ENCODE data around the gene WHRN. TPM values are rescaled to one million over a fixed set of nuclear protein-coding genes. Genes with fewer than 3 reads are reported as not detected.
A peak's percentile ranks its signal among the peaks of the same experiment; 100 is the strongest.

WHRN gene
- total RNA-seq, 2 donors from 2014 or later, result 18.2 to 32.6 TPM

DNA sequence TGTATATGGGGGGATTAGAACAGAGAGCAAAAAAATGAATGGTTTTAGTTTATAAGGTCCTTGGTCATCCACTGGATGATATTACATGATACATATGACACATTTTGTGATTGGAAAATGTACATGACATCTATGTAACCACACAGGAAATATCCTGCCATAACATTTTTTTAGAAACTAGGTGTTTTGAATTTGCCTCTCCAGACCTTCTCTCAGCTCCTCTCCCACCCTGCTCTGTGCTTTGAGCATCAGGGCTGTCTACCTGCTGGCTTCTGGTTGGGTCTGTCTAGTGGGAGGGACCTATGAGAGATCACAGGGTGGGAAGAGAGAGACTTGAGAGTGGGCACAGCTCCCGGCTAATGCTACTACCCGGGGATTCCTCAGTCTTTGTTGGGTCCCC lies 141.8 kb downstream of the WHRN start:
- peak overlapping the region; percentile 71 for H3K4me3 Mint-ChIP-seq
- H3K4me1 Mint-ChIP-seq, result peaks cover 64% of the 10 kb centered on the region
- H3K27ac Mint-ChIP-seq, result peak overlapping the region; percentile 96
- no peaks in the 10 kb centered on the region for H3K27me3 Mint-ChIP-seq
- H3K36me3 Mint-ChIP-seq (ENCODE audit: low read depth), result peaks cover 10% of the 10 kb centered on the region
- DNase-seq (no peak), ATAC-seq (peak; percentile 46)
- no peaks in the 10 kb centered on the region for H3K9me3 ChIP-seq (ENCODE audit: control insufficient read depth, low read length, poor library complexity, severe bottlenecking)

DNA sequence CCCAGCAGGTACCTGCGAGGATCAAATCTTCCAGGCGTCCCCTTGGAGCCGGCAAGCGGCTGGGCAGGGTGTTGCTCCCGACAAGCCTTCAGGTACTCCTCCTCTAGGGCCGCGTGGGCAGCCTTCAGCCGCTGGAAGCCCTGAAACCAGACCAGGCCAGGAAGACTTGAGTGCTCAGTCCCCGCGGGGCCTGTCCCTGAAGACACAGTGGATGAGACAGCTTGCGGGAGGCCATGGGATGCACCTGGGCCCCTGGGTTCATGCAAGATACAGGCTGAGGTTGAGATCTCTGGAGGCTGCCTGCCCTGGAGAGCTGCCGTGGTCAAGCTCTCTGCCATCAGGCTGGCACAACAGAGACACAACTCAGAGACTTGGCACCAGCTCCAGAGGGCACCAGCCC lies 142.9 kb downstream of the WHRN start:
- H3K4me1 Mint-ChIP-seq, result peaks cover 60% of the 10 kb centered on the region
- no peaks in the 10 kb centered on the region for H3K27me3 Mint-ChIP-seq
- H3K4me3 Mint-ChIP-seq, result no peak overlapping the region
- no peak for DNase-seq
- no peak for ATAC-seq
- H3K27ac Mint-ChIP-seq, result peak overlapping the region; percentile 96
- H3K9me3 ChIP-seq (ENCODE audit: control insufficient read depth, low read length, poor library complexity, severe bottlenecking), result no peaks in the 10 kb centered on the region
- peaks cover 16% of the 10 kb centered on the region for H3K36me3 Mint-ChIP-seq (ENCODE audit: low read depth)

DNA sequence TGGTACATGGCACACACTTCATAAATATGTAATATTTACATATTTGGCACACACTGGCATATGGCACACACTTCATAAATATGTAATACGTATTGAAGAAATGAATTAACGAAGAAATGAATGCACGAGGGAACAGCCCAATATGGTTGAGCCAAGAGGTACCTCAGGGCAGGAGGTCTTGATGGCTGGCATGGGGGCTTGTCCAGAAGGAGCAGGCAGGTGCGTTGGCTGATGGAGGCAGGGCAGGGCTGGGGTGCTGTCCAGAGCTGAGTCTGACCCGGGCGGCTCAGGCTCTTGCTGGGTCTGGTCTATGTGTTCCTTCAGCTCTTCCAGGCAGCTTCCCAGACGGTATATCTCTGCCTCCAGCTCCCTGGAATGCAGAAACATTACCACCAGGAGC lies 143.7 kb downstream of the WHRN start:
- peaks cover 54% of the 10 kb centered on the region for H3K4me1 Mint-ChIP-seq
- H3K9me3 ChIP-seq (ENCODE audit: control insufficient read depth, low read length, poor library complexity, severe bottlenecking), result no peaks in the 10 kb centered on the region
- no peak for DNase-seq
- no peaks in the 10 kb centered on the region for H3K27me3 Mint-ChIP-seq
- no peak for ATAC-seq
- peak overlapping the region; percentile 75 for H3K4me3 Mint-ChIP-seq
- peaks cover 16% of the 10 kb centered on the region for H3K36me3 Mint-ChIP-seq (ENCODE audit: low read depth)
- H3K27ac Mint-ChIP-seq, result peak overlapping the region; percentile 96

DNA sequence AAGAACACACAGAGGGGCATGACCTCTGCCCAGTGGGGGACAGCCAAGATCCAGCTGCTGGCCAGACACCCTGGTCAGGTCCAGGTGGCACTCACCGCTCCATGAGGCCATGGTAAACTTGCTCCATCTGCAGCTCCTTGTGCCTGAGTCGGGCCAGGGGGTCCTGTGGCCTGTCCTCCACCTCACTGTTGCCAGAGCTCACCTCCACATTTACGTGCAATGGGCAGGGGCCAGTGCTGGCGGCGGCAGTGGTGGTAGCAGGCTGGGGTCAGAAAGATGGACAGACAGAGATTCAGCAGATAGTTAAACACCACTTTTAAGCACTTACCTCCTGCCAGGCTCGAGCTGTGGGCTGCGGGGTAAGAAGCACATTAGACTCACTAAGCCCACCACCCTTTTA lies 145.5 kb downstream of the WHRN start:
- H3K9me3 ChIP-seq (ENCODE audit: control insufficient read depth, low read length, poor library complexity, severe bottlenecking), result no peaks in the 10 kb centered on the region
- DNase-seq (no peak), ATAC-seq (no peak)
- H3K4me3 Mint-ChIP-seq, result no peak overlapping the region
- H3K36me3 Mint-ChIP-seq (ENCODE audit: low read depth), result peaks cover 17% of the 10 kb centered on the region
- H3K27me3 Mint-ChIP-seq, result no peaks in the 10 kb centered on the region
- H3K27ac Mint-ChIP-seq, result peak overlapping the region; percentile 96
- H3K4me1 Mint-ChIP-seq, result peaks cover 48% of the 10 kb centered on the region

DNA sequence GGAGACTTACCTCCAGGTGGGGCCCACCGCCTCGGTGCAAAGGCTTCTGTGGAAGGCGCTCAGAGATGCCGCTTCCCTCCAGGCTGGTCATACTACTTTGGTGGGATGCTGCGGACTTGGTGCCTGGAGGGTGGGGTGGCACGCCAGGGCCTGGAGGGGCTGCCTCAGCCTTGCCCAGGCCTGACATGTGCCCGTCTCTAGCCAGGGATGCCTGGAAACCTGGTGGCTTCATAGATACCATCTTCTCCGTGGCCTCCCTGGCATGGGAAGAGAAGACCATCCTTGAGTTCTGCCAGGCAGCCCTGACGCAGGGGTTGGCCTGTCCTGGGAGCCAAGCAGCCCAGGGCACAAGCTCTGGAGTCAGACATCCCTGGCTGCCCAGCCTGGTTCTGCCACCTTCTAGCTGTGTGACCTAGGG lies 147.4 kb downstream of the WHRN start:
- peak overlapping the region; percentile 96 for H3K27ac Mint-ChIP-seq
- H3K27me3 Mint-ChIP-seq, result no peaks in the 10 kb centered on the region
- H3K36me3 Mint-ChIP-seq (ENCODE audit: low read depth), result peaks cover 17% of the 10 kb centered on the region
- no peak overlapping the region for H3K4me3 Mint-ChIP-seq
- DNase-seq (no peak), ATAC-seq (no peak)
- no peaks in the 10 kb centered on the region for H3K9me3 ChIP-seq (ENCODE audit: control insufficient read depth, low read length, poor library complexity, severe bottlenecking)
- H3K4me1 Mint-ChIP-seq, result peaks cover 31% of the 10 kb centered on the region

DNA sequence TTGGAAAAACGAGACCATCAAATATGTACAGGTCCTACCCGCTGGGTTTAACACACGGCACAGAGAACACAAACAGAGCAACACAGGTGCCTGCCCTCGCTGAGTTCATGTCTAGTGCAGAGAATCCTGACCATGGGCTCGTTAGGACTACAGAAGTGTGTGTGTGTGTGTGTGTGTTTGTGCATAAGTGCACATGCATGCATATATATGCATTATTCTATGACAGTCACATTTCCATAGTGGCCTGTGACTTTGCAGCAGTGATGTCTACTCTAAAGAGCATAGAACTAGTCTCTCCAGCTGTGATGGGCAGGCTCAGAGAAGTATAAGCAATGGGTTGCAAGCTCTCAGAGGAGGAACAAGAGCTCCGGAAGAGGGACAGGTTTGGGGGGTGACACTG lies 147.9 kb downstream of the WHRN start:
- Mint-ChIP-seq H3K27ac (peak overlapping the region; percentile 82), H3K36me3 (ENCODE audit: low read depth) (peaks cover 17% of the 10 kb centered on the region), H3K27me3 (no peaks in the 10 kb centered on the region), H3K4me3 (no peak overlapping the region), H3K4me1 (peaks cover 32% of the 10 kb centered on the region)
- no peaks in the 10 kb centered on the region for H3K9me3 ChIP-seq (ENCODE audit: control insufficient read depth, low read length, poor library complexity, severe bottlenecking)
- DNase-seq (no peak), ATAC-seq (no peak)

DNA sequence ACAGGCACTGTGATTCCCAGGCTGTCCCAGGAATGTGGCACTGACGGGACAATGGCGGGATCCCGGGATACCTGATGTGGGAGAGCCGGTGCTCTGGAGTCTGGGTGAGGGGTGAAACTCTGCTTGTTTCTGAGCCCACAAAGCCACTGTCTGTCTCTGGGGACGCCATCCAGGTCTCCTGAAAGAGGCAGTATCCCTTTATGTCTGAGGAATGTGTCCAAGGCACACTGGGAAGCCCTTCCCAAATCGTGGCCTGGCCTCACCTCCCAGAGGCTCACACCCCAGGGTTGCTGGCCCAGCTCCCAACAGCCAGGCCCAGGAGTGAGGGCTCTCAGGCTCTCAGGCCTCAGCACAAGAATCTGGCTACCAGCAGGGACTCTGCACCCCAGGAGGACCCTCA lies 148.5 kb downstream of the WHRN start:
- peaks cover 17% of the 10 kb centered on the region for H3K36me3 Mint-ChIP-seq (ENCODE audit: low read depth)
- DNase-seq, result no peak
- no peak overlapping the region for H3K4me3 Mint-ChIP-seq
- no peak for ATAC-seq
- H3K9me3 ChIP-seq (ENCODE audit: control insufficient read depth, low read length, poor library complexity, severe bottlenecking), result no peaks in the 10 kb centered on the region
- H3K27ac Mint-ChIP-seq, result peak overlapping the region; percentile 82
- H3K27me3 Mint-ChIP-seq, result no peaks in the 10 kb centered on the region
- peaks cover 32% of the 10 kb centered on the region for H3K4me1 Mint-ChIP-seq

DNA sequence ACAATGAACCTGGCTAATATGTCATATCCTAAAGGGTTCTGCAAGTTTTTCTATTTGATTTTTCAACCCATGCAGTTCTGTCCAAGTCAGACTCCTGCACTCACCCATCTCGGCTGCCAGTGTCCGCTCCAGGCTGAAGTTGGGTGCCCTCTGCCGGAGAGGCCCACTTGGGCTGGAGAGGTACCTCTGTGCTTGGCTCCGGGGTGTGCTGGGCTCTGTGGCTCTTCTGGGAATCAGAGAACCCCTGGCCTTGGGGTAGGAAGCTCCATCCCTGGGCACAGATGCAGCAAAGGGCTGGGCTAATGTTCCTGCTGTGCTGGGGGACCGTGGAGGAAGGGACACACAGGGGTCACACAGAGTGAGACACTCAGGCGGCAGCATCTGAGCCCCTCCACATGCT lies 149.5 kb downstream of the WHRN start:
- peaks cover 13% of the 10 kb centered on the region for H3K36me3 Mint-ChIP-seq (ENCODE audit: low read depth)
- H3K4me1 Mint-ChIP-seq, result peaks cover 25% of the 10 kb centered on the region
- no peak overlapping the region for H3K4me3 Mint-ChIP-seq

More for the DNA sequence above, 149.5 kb downstream of the WHRN start:
- DNase-seq (no peak), ATAC-seq (no peak)
- H3K27ac Mint-ChIP-seq, result peak overlapping the region; percentile 82
- H3K9me3 ChIP-seq (ENCODE audit: control insufficient read depth, low read length, poor library complexity, severe bottlenecking), result no peaks in the 10 kb centered on the region
- H3K27me3 Mint-ChIP-seq, result no peaks in the 10 kb centered on the region

Other genes with a start within 250 kb of the WHRN start
- not detected for gene ORM1, start 182.4 kb downstream of the WHRN start, total RNA-seq
- gene ORM2, start 175.6 kb downstream of the WHRN start, total RNA-seq, result not detected
- gene AKNA, start 117.5 kb downstream of the WHRN start, total RNA-seq, result 100 to 1,000 TPM; 263 to 323 TPM
- 100 to 1,000 TPM; 101 to 102 TPM for gene ATP6V1G1, start 82.3 kb upstream of the WHRN start, total RNA-seq
- 10 to 100 TPM in 1 of 2 donors, 1 to 10 TPM in 1; 9.4 to 11.5 TPM for gene TMEM268, start 105.8 kb upstream of the WHRN start, total RNA-seq
- gene TEX53, start 152.3 kb upstream of the WHRN start, total RNA-seq, result not detected
- not detected for gene TEX48, start 176.7 kb upstream of the WHRN start, total RNA-seq

Measured in T-helper 17 cell (primary cell).